Common myeloid progenitor, CD34-positive (primary cell): ENCODE data around the gene MID1.

ENCODE experiments used
- CTCF ChIA-PET: fragments of 350-600 bp; sonication (Branson Sonifier 250); formaldehyde crosslinking; loops from one replicate; lab custom pipeline; 2021; ENCODE audit warnings: antibody characterized with exemption; lab: Charles Lee
- POLR2A ChIA-PET: fragments of 350-600 bp; sonication (Branson Sonifier 250); formaldehyde crosslinking; loops from one replicate; lab custom pipeline; 2021; ENCODE audit warnings: antibody characterized with exemption; lab: Charles Lee
- DNase-seq, 3 donors: peaks; one replicate each; pipeline versions ENCODE4 v3.0.0 to v3.0.0-alpha.2; 2013
- H3K27ac ChIP-seq, 2 experiments: 1 replicate in 1 of 2; 2 replicates in 1 of 2; pipeline ENCODE4 v1.7.0; 2013; ENCODE audit warnings: inconsistent platforms in 2 of 2, low read length in 2 of 2, mild to moderate bottlenecking in 2 of 2, low read depth in 1 of 2, moderate library complexity in 1 of 2; ENCODE audit not compliant: severe bottlenecking in 2 of 2, insufficient read depth in 1 of 2, poor library complexity in 1 of 2
- H3K27me3 ChIP-seq, 5 experiments: replicated peaks in 2 of 5; 1 replicate in 3 of 5; 2 replicates in 2 of 5; pipeline versions ENCODE4 v1.6.1 to v1.7.0; 2013; ENCODE audit warnings: low read length in 4 of 5, mild to moderate bottlenecking in 2 of 5, moderate library complexity in 2 of 5, inconsistent platforms in 1 of 5; ENCODE audit not compliant: insufficient read depth in 5 of 5, control insufficient read depth in 4 of 5
- H3K36me3 ChIP-seq, 4 experiments: 1 replicate in 2 of 4; 2 replicates in 2 of 4; pipeline versions ENCODE4 v1.6.1 to v1.7.0; 2013; ENCODE audit warnings: low read length in 3 of 4, control low read depth in 1 of 4, mild to moderate bottlenecking in 1 of 4; ENCODE audit not compliant: control insufficient read depth in 4 of 4, insufficient read depth in 4 of 4
- H3K4me1 ChIP-seq, 4 experiments: 1 replicate in 3 of 4; 2 replicates in 1 of 4; pipeline versions ENCODE4 v1.6.1 to v1.7.1; 2013; ENCODE audit warnings: low read length in 3 of 4, mild to moderate bottlenecking in 3 of 4, control low read depth in 1 of 4, inconsistent platforms in 1 of 4, moderate library complexity in 1 of 4; ENCODE audit not compliant: control insufficient read depth in 4 of 4, insufficient read depth in 4 of 4; ENCODE audit errors: control extremely low read depth in 1 of 4
- H3K4me3 ChIP-seq, 7 experiments: 1 replicate in 4 of 7; 2 replicates in 3 of 7; pipeline versions ENCODE4 v1.5.1 to v1.7.0; 2013; ENCODE audit warnings: mild to moderate bottlenecking in 7 of 7, low read length in 6 of 7, moderate library complexity in 6 of 7, inconsistent platforms in 2 of 7, low read depth in 2 of 7, control low read depth in 1 of 7; ENCODE audit not compliant: insufficient read depth in 4 of 7, control insufficient read depth in 1 of 7; ENCODE audit errors: extremely low read depth in 1 of 7
- H3K9me3 ChIP-seq, 5 experiments: 1 replicate in 4 of 5; 2 replicates in 1 of 5; pipeline versions ENCODE4 v1.6.1 to v1.7.1; 2013; ENCODE audit warnings: low read length in 4 of 5, mild to moderate bottlenecking in 2 of 5, inconsistent platforms in 1 of 5, low read depth in 1 of 5, moderate library complexity in 1 of 5; ENCODE audit not compliant: control insufficient read depth in 4 of 5, insufficient read depth in 2 of 5; ENCODE audit errors: control extremely low read depth in 1 of 5
- WGBS: methylation state at CpG from one replicate; pipeline ENCODE4 v1.1.5; 2013; ENCODE audit not compliant: insufficient coverage; 5-methylcytosine and 5-hydroxymethylcytosine counted together

The MID1 gene

GRCh38 chrX:10416424-10416823 lies 204.0 kb downstream of the MID1 start:
- H3K4me3 ChIP-seq, result no peak overlapping the region
- no peak overlapping the region for H3K27ac ChIP-seq
- no peaks in the 10 kb centered on the region for H3K36me3 ChIP-seq
- CTCF ChIA-PET, result no interaction called here
- POLR2A ChIA-PET, result no interaction called here
- no peaks in the 10 kb centered on the region for H3K9me3 ChIP-seq
- DNase-seq, result no peak
- H3K4me1 ChIP-seq, result no peaks in the 10 kb centered on the region
- peaks cover 0 to 2% (median 0%) of the 10 kb centered on the region in 5 experiments for H3K27me3 ChIP-seq
- WGBS, result 93% methylated on average over 3 of the region's 4 CpGs

DNA sequence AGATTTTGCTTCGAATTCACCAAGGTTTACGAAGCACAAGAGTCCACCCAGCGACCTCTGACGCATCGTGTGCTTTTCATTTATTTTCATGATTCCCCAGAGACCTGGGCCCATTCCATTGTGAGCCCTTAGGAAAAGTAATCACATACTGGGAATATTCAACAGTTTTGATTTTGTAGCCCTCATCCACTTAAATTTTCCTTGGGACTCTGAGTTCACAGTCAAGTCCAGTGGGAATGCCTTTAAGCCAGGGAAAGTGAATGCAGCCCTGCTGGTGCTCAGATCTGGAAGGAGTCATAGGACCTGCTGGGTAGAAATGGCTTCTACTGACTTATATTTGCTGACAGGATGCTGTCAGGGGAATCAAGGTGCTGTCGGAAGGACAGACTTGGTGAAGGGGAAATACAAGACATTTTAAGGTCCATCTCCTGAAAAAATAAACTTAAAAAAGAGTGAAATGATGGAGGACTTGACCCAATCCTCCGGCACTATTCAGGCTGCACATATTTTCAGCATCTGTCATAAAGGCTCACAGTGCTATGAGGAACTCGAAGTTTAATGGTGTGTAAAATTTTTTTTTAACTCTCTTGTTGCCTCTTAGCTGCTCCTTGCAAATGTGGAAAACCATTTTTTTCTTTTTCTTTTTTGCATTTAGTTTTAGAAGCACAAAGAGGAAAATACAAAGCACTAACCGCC lies 204.9 kb downstream of the MID1 start:
- no peaks in the 10 kb centered on the region for H3K36me3 ChIP-seq
- no peaks in the 10 kb centered on the region for H3K4me1 ChIP-seq
- DNase-seq, result no peak
- 91% methylated on average over 8 of the region's 9 CpGs for WGBS
- H3K27ac ChIP-seq, result no peak overlapping the region
- CTCF ChIA-PET, result no interaction called here
- POLR2A ChIA-PET, result no interaction called here
- H3K9me3 ChIP-seq, result no peaks in the 10 kb centered on the region
- peaks cover 0 to 2% (median 0%) of the 10 kb centered on the region in 5 experiments for H3K27me3 ChIP-seq
- H3K4me3 ChIP-seq, result no peak overlapping the region

DNA sequence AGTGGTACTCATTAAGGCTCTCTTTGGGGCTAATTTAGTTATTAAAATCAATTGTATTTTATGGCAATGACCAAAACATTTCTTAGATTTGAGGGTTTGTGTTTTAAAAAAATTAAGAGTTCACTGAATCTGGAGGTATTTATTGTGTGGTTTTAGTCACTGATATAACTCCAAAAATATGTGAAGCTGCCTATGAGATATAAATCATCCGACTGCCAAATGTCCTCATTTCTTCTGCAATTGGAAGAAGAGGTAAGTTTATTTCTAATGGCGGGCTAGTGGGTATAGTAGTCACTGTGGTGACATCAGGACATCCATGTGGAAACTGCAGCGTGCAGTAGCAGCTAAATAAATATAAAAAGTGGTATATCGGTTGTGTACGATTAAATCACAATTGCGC lies 205.5 kb downstream of the MID1 start:
- no peak for DNase-seq
- no peak overlapping the region for H3K27ac ChIP-seq
- no peak overlapping the region for H3K4me3 ChIP-seq
- POLR2A ChIA-PET, result no interaction called here
- H3K9me3 ChIP-seq, result no peaks in the 10 kb centered on the region
- H3K27me3 ChIP-seq, result peaks cover 0 to 2% (median 0%) of the 10 kb centered on the region in 5 experiments
- CTCF ChIA-PET, result no interaction called here
- H3K4me1 ChIP-seq, result no peaks in the 10 kb centered on the region
- 90% methylated on average over 5 of the region's 6 CpGs for WGBS
- H3K36me3 ChIP-seq, result no peaks in the 10 kb centered on the region

- H3K4me3 ChIP-seq, result no peak overlapping the region
- no peaks in the 10 kb centered on the region for H3K36me3 ChIP-seq
- H3K27me3 ChIP-seq, result peaks cover 0 to 2% (median 0%) of the 10 kb centered on the region in 5 experiments
- H3K27ac ChIP-seq, result no peak overlapping the region
- H3K9me3 ChIP-seq, result no peaks in the 10 kb centered on the region
- no peak for DNase-seq
- 94% methylated on average over 7 of the region's 9 CpGs for WGBS
- ChIA-PET CTCF (no interaction called here), POLR2A (no interaction called here)
- H3K4me1 ChIP-seq, result no peaks in the 10 kb centered on the region
Observed at GRCh38 chrX:10414156-10414824, 206.1 kb downstream of the MID1 start.

- POLR2A ChIA-PET, result no interaction called here
- no peak for DNase-seq
Observed at GRCh38 chrX:10404436-10404835, 215.9 kb downstream of the MID1 start.

GRCh38 chrX:10401239-10401638 lies 219.1 kb downstream of the MID1 start:
- no CpG with 5 or more reads among the region's 1 CpG for WGBS
- CTCF ChIA-PET, result no interaction called here
- no peak for DNase-seq

More at GRCh38 chrX:10404436-10404835, 215.9 kb downstream of the MID1 start:
- Histone ChIP-seq H3K36me3 (no peaks in the 10 kb centered on the region), H3K4me1 (no peaks in the 10 kb centered on the region), H3K27me3 (no peaks in the 10 kb centered on the region), H3K9me3 (no peaks in the 10 kb centered on the region), H3K4me3 (no peak overlapping the region), H3K27ac (no peak overlapping the region)
- CTCF ChIA-PET, result no interaction called here

GRCh38 chrX:10399043-10399741 lies 221.2 kb downstream of the MID1 start:
- H3K27me3 ChIP-seq, result no peaks in the 10 kb centered on the region
- ChIA-PET POLR2A (no interaction called here), CTCF (no interaction called here)
- peaks cover 0 to 9% (median 7%) of the 10 kb centered on the region in 4 experiments for H3K4me1 ChIP-seq
- H3K36me3 ChIP-seq, result no peaks in the 10 kb centered on the region
- H3K9me3 ChIP-seq, result no peaks in the 10 kb centered on the region
- no peak for DNase-seq
- no peak overlapping the region for H3K27ac ChIP-seq
- no peak overlapping the region for H3K4me3 ChIP-seq

More at GRCh38 chrX:10401239-10401638, 219.1 kb downstream of the MID1 start:
- Histone ChIP-seq H3K4me3 (no peak overlapping the region), H3K9me3 (no peaks in the 10 kb centered on the region), H3K27me3 (no peaks in the 10 kb centered on the region), H3K4me1 (no peaks in the 10 kb centered on the region), H3K27ac (no peak overlapping the region), H3K36me3 (no peaks in the 10 kb centered on the region)
- POLR2A ChIA-PET, result no interaction called here
